HUES64 (cell line): ENCODE data around the gene MKRN1.
"Not testable (repeated sequence)": the region's sequence is repeated elsewhere in the genome, so short reads cannot be mapped to it uniquely, and the experiment has no call there.

ENCODE experiments used
- H3K27ac ChIP-seq: 2 replicates; pipeline ENCODE4 v1.7.0; 2013; ENCODE audit warnings: low read depth, low read length, inconsistent platforms
- H3K27me3 ChIP-seq: 2 replicates; pipeline ENCODE4 v1.6.1; 2013; ENCODE audit warnings: mild to moderate bottlenecking, low read length; ENCODE audit not compliant: insufficient read depth
- H3K36me3 ChIP-seq: 2 replicates; pipeline ENCODE4 v1.6.1; 2013; ENCODE audit warnings: mild to moderate bottlenecking, low read length; ENCODE audit not compliant: insufficient read depth
- H3K4me1 ChIP-seq: 2 replicates; pipeline ENCODE4 v1.6.1; 2013; ENCODE audit warnings: mild to moderate bottlenecking, low read length, moderate library complexity; ENCODE audit not compliant: insufficient read depth
- H3K4me3 ChIP-seq: 2 replicates; pipeline ENCODE4 v1.5.1; 2013; ENCODE audit warnings: mild to moderate bottlenecking, low read length, moderate library complexity
- H3K9ac ChIP-seq: 2 replicates; pipeline ENCODE4 v1.6.1; 2013; ENCODE audit warnings: mild to moderate bottlenecking, low read depth, low read length
- H3K9me3 ChIP-seq: 2 replicates; pipeline ENCODE4 v1.6.1; 2013; ENCODE audit warnings: low read depth, low read length; ENCODE audit not compliant: insufficient read depth
- WGBS: fragments of 150-250, 120-280 bp; methylation state at CpG from one replicate; pipeline ENCODE4 v1.1.7; 2013; ENCODE audit warnings: missing lambda C conversion rate; 5-methylcytosine and 5-hydroxymethylcytosine counted together

MKRN1 gene

GRCh38 chr7:140509789-140510188 is 30.5 kb upstream of the MKRN1 start:
- Histone ChIP-seq H3K9me3 (no peaks in the 10 kb centered on the region), H3K27ac (no peak overlapping the region), H3K27me3 (no peaks in the 10 kb centered on the region), H3K36me3 (no peaks in the 10 kb centered on the region), H3K9ac (no peak overlapping the region), H3K4me3 (no peak overlapping the region), H3K4me1 (peaks cover 13% of the 10 kb centered on the region)
- 94% methylated on average over 4 of the region's 5 CpGs for WGBS

DNA sequence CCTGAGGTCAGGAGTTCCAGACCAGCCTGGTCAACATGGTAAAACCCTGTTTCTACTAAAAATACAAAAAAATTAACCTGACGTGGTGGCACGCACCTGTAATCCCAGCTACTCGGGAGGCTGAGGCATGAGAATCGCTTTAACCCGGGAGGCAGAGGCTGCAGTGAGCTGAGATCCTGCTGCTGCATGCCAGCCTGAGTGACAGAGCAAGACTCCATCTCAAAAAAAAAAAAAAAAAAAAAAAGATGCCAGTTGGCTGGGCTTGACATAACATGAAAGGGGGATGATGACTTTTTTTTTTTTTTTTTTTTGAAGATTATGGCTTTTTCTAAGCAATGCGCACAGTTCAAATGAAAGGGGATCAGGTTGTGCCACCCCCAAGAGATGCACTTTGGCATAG is 28.3 kb upstream of the MKRN1 start:
- H3K36me3 ChIP-seq, H3K4me3 ChIP-seq, H3K9ac ChIP-seq, H3K27ac ChIP-seq, H3K9me3 ChIP-seq, H3K27me3 ChIP-seq: not testable (repeated sequence)
- WGBS, result 79% methylated on average over 6 of the region's 6 CpGs
- H3K4me1 ChIP-seq, result peaks cover 11% of the 10 kb centered on the region

DNA sequence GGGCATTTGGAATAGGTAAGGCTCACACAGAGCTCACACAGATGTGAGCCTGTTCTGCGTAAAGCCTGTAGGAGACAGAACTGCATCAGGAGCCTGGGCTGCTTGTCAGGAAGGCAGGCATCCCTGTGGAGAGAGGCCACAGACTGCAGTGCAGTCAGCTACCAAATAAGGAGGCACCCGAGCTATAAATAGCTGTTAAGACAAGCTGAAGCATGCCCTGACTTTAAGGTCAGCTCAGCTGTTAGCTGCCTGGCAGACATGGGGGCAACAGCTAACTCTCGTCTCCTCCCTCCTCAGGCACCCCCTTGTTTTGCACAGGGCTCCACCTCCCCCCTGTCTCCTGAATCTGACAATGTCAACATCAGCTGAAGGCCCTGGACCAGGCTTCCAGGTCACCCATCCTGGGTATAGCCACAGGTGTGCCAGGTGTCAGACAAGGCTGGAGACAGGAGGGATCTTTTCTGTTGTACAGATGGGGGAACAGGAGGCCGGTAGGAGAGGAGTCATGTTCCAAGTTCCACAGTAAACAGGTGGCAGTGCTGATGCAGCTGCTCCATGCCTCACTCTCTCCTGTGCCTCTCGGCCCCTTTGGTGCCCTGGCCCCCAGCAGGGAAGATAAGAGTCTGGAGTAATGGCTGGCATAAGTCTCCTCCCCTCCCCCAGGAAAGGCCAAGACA is 27.6 kb upstream of the MKRN1 start:
- no peak overlapping the region for H3K9ac ChIP-seq
- H3K36me3 ChIP-seq, result no peaks in the 10 kb centered on the region
- peaks cover 10% of the 10 kb centered on the region for H3K4me1 ChIP-seq
- peak overlapping the region; percentile 51; the same call in 1 of the 2 replicates for H3K27ac ChIP-seq
- no peak overlapping the region for H3K4me3 ChIP-seq
- H3K27me3 ChIP-seq, result no peaks in the 10 kb centered on the region
- WGBS, result 40% methylated on average over 5 of the region's 5 CpGs
- no peaks in the 10 kb centered on the region for H3K9me3 ChIP-seq

DNA sequence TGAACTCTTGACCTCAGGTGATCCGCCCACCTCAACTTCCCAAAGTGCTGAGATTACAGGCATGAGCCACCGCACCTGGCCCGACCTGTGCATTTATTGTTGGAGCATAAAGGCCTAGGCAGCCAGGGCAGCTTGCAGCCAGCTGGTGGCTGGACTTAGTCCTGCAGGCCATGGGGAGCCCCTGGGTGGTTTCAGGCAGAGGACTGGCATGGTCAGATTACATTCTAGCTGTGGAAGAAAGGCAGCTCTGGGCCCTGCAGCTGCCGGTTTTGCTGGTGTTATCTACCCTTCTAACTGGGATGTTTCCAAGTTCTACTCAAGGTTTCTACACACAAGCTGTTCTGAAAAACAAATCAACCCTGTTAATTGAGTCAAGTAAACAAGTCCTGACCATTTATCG is 22.7 kb upstream of the MKRN1 start:
- Histone ChIP-seq H3K4me1 (peaks cover 2% of the 10 kb centered on the region), H3K4me3 (no peak overlapping the region), H3K9me3 (no peaks in the 10 kb centered on the region)

DNA sequence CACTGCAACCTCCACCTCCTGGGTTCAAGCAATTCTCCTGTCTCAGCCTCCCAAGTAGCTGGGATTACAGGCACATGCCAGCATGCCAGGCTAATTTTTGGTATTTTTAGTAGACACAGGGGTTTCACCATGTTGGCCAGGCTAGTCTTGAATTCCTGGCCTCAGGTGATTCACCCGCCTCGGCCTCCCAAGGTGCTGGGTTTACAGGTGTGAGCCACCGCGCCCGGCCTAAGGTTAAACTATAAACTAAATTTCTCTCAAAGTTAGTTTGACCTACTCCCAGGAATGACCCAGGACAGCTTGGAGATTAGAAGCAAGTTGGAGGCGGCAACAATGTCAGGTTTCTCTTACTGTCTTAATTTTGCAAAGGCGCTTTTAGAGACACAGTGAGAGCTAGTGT is 18.5 kb upstream of the MKRN1 start:
- not testable (repeated sequence) for H3K9ac ChIP-seq
- 97% methylated on average over 7 of the region's 7 CpGs for WGBS

More for the DNA sequence above, 22.7 kb upstream of the MKRN1 start:
- no peaks in the 10 kb centered on the region for H3K36me3 ChIP-seq
- H3K27ac ChIP-seq, result no peak overlapping the region
- WGBS, result 91% methylated on average over 5 of the region's 5 CpGs
- H3K9ac ChIP-seq, result no peak overlapping the region
- no peaks in the 10 kb centered on the region for H3K27me3 ChIP-seq

GRCh38 chr7:140497241-140497769 is 18.0 kb upstream of the MKRN1 start:
- Histone ChIP-seq H3K4me1 (no peaks in the 10 kb centered on the region), H3K27me3 (no peaks in the 10 kb centered on the region), H3K36me3 (no peaks in the 10 kb centered on the region), H3K4me3 (no peak overlapping the region), H3K9ac (no peak overlapping the region), H3K9me3 (no peaks in the 10 kb centered on the region), H3K27ac (no peak overlapping the region)
- WGBS, result 72% methylated on average over 5 of the region's 5 CpGs

More for the DNA sequence above, 18.5 kb upstream of the MKRN1 start:
- not testable (repeated sequence) for H3K36me3 ChIP-seq, H3K27me3 ChIP-seq, H3K4me1 ChIP-seq, H3K9me3 ChIP-seq, H3K27ac ChIP-seq, H3K4me3 ChIP-seq

GRCh38 chr7:140495514-140496097 is 16.3 kb upstream of the MKRN1 start:
- H3K36me3 ChIP-seq, result no peaks in the 10 kb centered on the region
- no peak overlapping the region for H3K4me3 ChIP-seq
- H3K9ac ChIP-seq, result no peak overlapping the region
- WGBS, result 93% methylated on average over 8 of the region's 9 CpGs
- H3K9me3 ChIP-seq, result no peaks in the 10 kb centered on the region
- H3K4me1 ChIP-seq, result no peaks in the 10 kb centered on the region
- H3K27ac ChIP-seq, result no peak overlapping the region
- H3K27me3 ChIP-seq, result no peaks in the 10 kb centered on the region

GRCh38 chr7:140494867-140495266 is 15.6 kb upstream of the MKRN1 start:
- Histone ChIP-seq H3K9ac (no peak overlapping the region), H3K9me3 (no peaks in the 10 kb centered on the region), H3K36me3 (no peaks in the 10 kb centered on the region), H3K27ac (no peak overlapping the region), H3K4me1 (no peaks in the 10 kb centered on the region), H3K27me3 (no peaks in the 10 kb centered on the region), H3K4me3 (no peak overlapping the region)
- WGBS, result 95% methylated on average over 9 of the region's 9 CpGs

DNA sequence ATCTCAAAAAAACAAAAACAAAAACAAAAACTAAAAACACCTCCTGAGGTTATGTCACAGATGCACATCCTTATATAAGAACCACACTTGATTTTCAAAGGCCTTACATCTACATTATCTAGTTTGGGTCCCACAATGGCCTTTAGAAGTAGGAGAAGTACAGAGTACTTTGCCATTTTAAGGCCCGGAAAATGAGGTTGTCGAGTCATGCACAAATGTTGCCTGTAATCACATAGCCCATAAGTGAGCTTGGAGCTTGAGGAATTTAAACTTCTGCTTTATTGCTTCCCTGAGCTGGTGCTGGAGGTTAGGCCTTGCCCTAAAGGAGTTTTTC is 9.7 kb upstream of the MKRN1 start:
- Histone ChIP-seq H3K9me3 (no peaks in the 10 kb centered on the region), H3K4me3 (no peak overlapping the region), H3K27me3 (no peaks in the 10 kb centered on the region), H3K36me3 (no peaks in the 10 kb centered on the region), H3K27ac (no peak overlapping the region), H3K9ac (no peak overlapping the region), H3K4me1 (peaks cover 22% of the 10 kb centered on the region)
- 92% methylated on average over 2 of the region's 2 CpGs for WGBS

DNA sequence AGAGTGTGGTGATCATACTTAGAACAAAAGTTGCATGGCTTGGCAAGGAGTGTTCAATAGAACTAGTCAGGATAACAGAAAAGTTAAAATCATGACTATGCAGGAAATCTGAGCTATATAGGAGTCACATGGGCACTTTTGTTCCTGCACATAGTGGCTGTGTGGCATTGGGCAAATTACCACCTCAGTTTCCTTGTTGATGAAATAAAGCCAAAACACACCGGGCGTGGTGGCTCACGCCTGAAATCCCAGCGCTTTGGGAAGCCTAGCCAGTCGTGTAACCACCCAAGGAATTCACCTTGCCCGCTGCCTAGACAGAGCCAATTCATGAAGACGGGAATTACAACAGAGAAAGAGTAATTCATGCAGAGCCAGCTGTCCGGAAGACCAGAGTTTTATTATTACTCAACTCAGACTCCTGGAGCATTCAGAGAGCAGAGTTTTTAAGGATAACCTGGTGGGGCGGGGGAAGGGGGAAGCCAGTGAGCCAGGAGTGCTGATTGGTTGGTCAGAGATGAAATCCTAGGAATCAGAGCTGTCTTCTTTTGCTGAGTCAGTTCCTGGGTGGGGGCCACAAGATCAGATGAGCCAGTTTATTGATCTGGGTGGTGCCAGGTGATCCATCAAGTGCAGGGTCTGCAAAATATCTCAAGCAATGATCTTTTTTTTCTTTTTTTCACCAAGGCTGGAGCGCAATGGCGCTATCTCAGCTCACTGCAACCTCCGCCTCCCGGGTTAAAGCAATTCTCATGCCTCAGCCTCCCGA is 6.4 kb upstream of the MKRN1 start:
- Histone ChIP-seq H3K4me3 (no peak overlapping the region), H3K36me3 (no peaks in the 10 kb centered on the region), H3K27ac (peak overlapping the region; percentile 90), H3K9me3 (no peaks in the 10 kb centered on the region), H3K4me1 (peaks cover 29% of the 10 kb centered on the region), H3K27me3 (no peaks in the 10 kb centered on the region), H3K9ac (0 out of 2 replicates have a peak overlapping the region, but pooled peaks have one; percentile 1)
- WGBS, result 72% methylated on average over 14 of the region's 14 CpGs

- Histone ChIP-seq H3K36me3 (no peaks in the 10 kb centered on the region), H3K4me1 (peaks cover 29% of the 10 kb centered on the region), H3K9me3 (no peaks in the 10 kb centered on the region), H3K27me3 (no peaks in the 10 kb centered on the region), H3K27ac (peak overlapping the region; percentile 90), H3K9ac (0 out of 2 replicates have a peak overlapping the region, but pooled peaks have one; percentile 1), H3K4me3 (0 out of 2 replicates have a peak overlapping the region, but pooled peaks have one; percentile 15)
- WGBS, result 26% methylated on average over 5 of the region's 5 CpGs
These were observed 5.7 kb upstream of the MKRN1 start for GRCh38 chr7:140484951-140485499.
